GM19193 (cell line): ENCODE results near the gene TTC24.

ENCODE experiments used
- POLR2A ChIP-seq: IDR thresholded peaks from 4 replicates; pipeline ENCODE4 v1.6.1; 2011; ENCODE audit not compliant: insufficient read depth, insufficient read length; ENCODE audit errors: extremely low read depth

Gene TTC24

GRCh38 chr1:156549831-156550230 is 29.7 kb upstream of the TTC24 start:
- TF ChIP-seq POLR2A: no peak

GRCh38 chr1:156550346-156550745 is 29.2 kb upstream of the TTC24 start:
- TF ChIP-seq POLR2A: no peak

- TF ChIP-seq POLR2A: no peak
These were observed 28.4 kb upstream of the TTC24 start for GRCh38 chr1:156551066-156551643.

- no peak for TF ChIP-seq POLR2A
These were observed 27.7 kb upstream of the TTC24 start for GRCh38 chr1:156551869-156552268.

GRCh38 chr1:156552518-156552917 is 27.0 kb upstream of the TTC24 start:
- TF ChIP-seq POLR2A: no peak

- TF ChIP-seq POLR2A: no peak
These were observed 25.6 kb upstream of the TTC24 start for GRCh38 chr1:156553860-156554485.

- TF ChIP-seq POLR2A: no peak
These were observed 24.6 kb upstream of the TTC24 start for GRCh38 chr1:156554971-156555370.

GRCh38 chr1:156555715-156556114 is 23.8 kb upstream of the TTC24 start:
- no peak for TF ChIP-seq POLR2A

- no peak for TF ChIP-seq POLR2A
These were observed 23.2 kb upstream of the TTC24 start for GRCh38 chr1:156556354-156556753.

- no peak for TF ChIP-seq POLR2A
These were observed 20.3 kb upstream of the TTC24 start for GRCh38 chr1:156559086-156559796.

- no peak for TF ChIP-seq POLR2A
These were observed 19.6 kb upstream of the TTC24 start for GRCh38 chr1:156559797-156560385.

- TF ChIP-seq POLR2A: no peak
These were observed 18.8 kb upstream of the TTC24 start for GRCh38 chr1:156560585-156561163.

- no peak for TF ChIP-seq POLR2A
These were observed 14.0 kb upstream of the TTC24 start for GRCh38 chr1:156565519-156565918.

- no peak for TF ChIP-seq POLR2A
These were observed 13.1 kb upstream of the TTC24 start for GRCh38 chr1:156566436-156566835.

- TF ChIP-seq POLR2A: no peak
These were observed 8.2 kb upstream of the TTC24 start for GRCh38 chr1:156571261-156571852.

GRCh38 chr1:156571919-156572662 is 7.4 kb upstream of the TTC24 start, which contains the start of gene IQGAP3:
TSS of gene IQGAP3 (minus strand) at chr1:156572565. CDS start at chr1:156572529, 36 bp downstream.
- TF ChIP-seq POLR2A: no peak
